Daoy (cell line): Measurements from ENCODE around the gene RRP15. TPM values are rescaled to one million over a fixed set of nuclear protein-coding genes. Genes with fewer than 3 reads are reported as not detected.

Experiments
- DNase-seq: peaks from one replicate; pipeline ENCODE4 v3.0.0-alpha.2; 2015; ENCODE audit warnings: low read depth
- total RNA-seq: library from RNA; depleted of rRNA; stranded (reverse); fragments of >200 nt; shearing (Covaris generic); gene quantifications from 2 replicates; pipeline ENCODE4 v1.2.3, GENCODE V29; 2014; rRNA removed

RRP15 gene
- total RNA-seq, result 17.8 and 22.3 TPM in 2 replicates

GRCh38 chr1:218284917-218285635, at the start of gene RRP15:
TSS of gene RRP15 (plus strand) at chr1:218285293. CDS start at chr1:218285317, 24 bp downstream.
- peak; percentile 92 for DNase-seq

- DNase-seq, result peak; percentile 18
Observed at GRCh38 chr1:218242171-218242570, 42.9 kb upstream of the RRP15 start.

GRCh38 chr1:218247339-218247738, 37.8 kb upstream of the RRP15 start:
- no peak for DNase-seq

- DNase-seq, result no peak
Observed at GRCh38 chr1:218249338-218250140, 35.6 kb upstream of the RRP15 start.

GRCh38 chr1:218250492-218250891, 34.6 kb upstream of the RRP15 start:
- DNase-seq, result peak; percentile 7

- no peak for DNase-seq
Observed at GRCh38 chr1:218254296-218254946, 30.7 kb upstream of the RRP15 start.

GRCh38 chr1:218255090-218255489, 30.0 kb upstream of the RRP15 start:
- DNase-seq, result no peak

GRCh38 chr1:218257371-218257770, 27.7 kb upstream of the RRP15 start:
- DNase-seq, result no peak

- no peak for DNase-seq
Observed at GRCh38 chr1:218257971-218258370, 27.1 kb upstream of the RRP15 start.

GRCh38 chr1:218259339-218259738, 25.8 kb upstream of the RRP15 start:
- no peak for DNase-seq

GRCh38 chr1:218259800-218260199, 25.3 kb upstream of the RRP15 start:
- peak; percentile 18 for DNase-seq

GRCh38 chr1:218262259-218262658, 22.8 kb upstream of the RRP15 start:
- no peak for DNase-seq

- DNase-seq, result peak; percentile 61
Observed at GRCh38 chr1:218266356-218266755, 18.7 kb upstream of the RRP15 start.

GRCh38 chr1:218272366-218272765, 12.7 kb upstream of the RRP15 start:
- no peak for DNase-seq

GRCh38 chr1:218273762-218274479, 11.2 kb upstream of the RRP15 start:
- DNase-seq, result no peak

GRCh38 chr1:218274511-218274910, 10.6 kb upstream of the RRP15 start:
- DNase-seq, result no peak

GRCh38 chr1:218275823-218276222, 9.3 kb upstream of the RRP15 start:
- no peak for DNase-seq

GRCh38 chr1:218281285-218281684, 3.8 kb upstream of the RRP15 start:
- DNase-seq, result no peak

- DNase-seq, result peak; percentile 21
Observed at GRCh38 chr1:218284377-218284916, 646 bp upstream of the RRP15 start.

GRCh38 chr1:218292515-218292914, 7.4 kb downstream of the RRP15 start:
- DNase-seq, result no peak

GRCh38 chr1:218294546-218294945, 9.5 kb downstream of the RRP15 start:
- peak; percentile 11 for DNase-seq

GRCh38 chr1:218296162-218296561, 11.1 kb downstream of the RRP15 start:
- DNase-seq, result no peak
